GM23338 (cell line): ENCODE results near the gene ANO6. TPM values are rescaled to one million over a fixed set of nuclear protein-coding genes. Genes with fewer than 3 reads are reported as not detected.
A peak's percentile ranks its signal among the peaks of the same experiment; 100 is the strongest.

Experiments
- ATAC-seq: fragments of 200-7000 bp; cut with Tn5 transposase; 3 replicates; pipeline ENCODE4 v1.9.1; 2020
- DNase-seq: peaks from one replicate; pipeline ENCODE4 v3.0.0-alpha.2; 2015; ENCODE audit warnings: low spot score
- H2AFZ ChIP-seq: fragments of 200-600 bp; sonication (generic); 2 replicates; pipeline ENCODE4 v1.8.0; 2016; ENCODE audit warnings: antibody characterized with exemption, mild to moderate bottlenecking, moderate library complexity
- H3F3A ChIP-seq: fragments of 200-600 bp; sonication (generic); replicated peaks from 2 replicates; pipeline ENCODE4 v1.8.0; 2017; ENCODE audit warnings: antibody characterized with exemption, mixed run types, low read depth
- H3K27ac ChIP-seq: fragments of 200-600 bp; sonication (generic); 2 replicates; pipeline ENCODE4 v1.6.1; 2016; ENCODE audit warnings: low read depth
- H3K27me3 ChIP-seq: fragments of 200-600 bp; sonication (generic); 2 replicates; pipeline ENCODE4 v1.8.0; 2016; ENCODE audit warnings: mild to moderate bottlenecking, mixed run types, moderate library complexity; ENCODE audit not compliant: insufficient read depth
- H3K36me3 ChIP-seq: fragments of 200-600 bp; sonication (generic); 2 replicates; pipeline ENCODE4 v1.8.0; 2016; ENCODE audit warnings: mild to moderate bottlenecking; ENCODE audit not compliant: insufficient read depth
- H3K4me1 ChIP-seq: fragments of 200-600 bp; sonication (generic); 2 replicates; pipeline ENCODE4 v1.8.0; 2016; ENCODE audit warnings: mild to moderate bottlenecking, moderate library complexity; ENCODE audit not compliant: insufficient read depth
- H3K4me2 ChIP-seq: fragments of 200-600 bp; sonication (generic); 2 replicates; pipeline ENCODE4 v1.7.1; 2017; ENCODE audit warnings: mixed run types
- H3K4me3 ChIP-seq: fragments of 200-600 bp; sonication (generic); 2 replicates; pipeline ENCODE4 v1.6.1; 2016; ENCODE audit warnings: mixed run types
- H3K79me2 ChIP-seq: fragments of 200-600 bp; sonication (generic); replicated peaks from 2 replicates; pipeline ENCODE4 v1.8.0; 2017; ENCODE audit warnings: mild to moderate bottlenecking; ENCODE audit not compliant: insufficient read depth
- H3K9me2 ChIP-seq: fragments of 200-600 bp; sonication (generic); 2 replicates; pipeline ENCODE4 v1.8.0; 2017; ENCODE audit not compliant: insufficient read depth
- H4K20me1 ChIP-seq: fragments of 200-600 bp; sonication (generic); replicated peaks from 2 replicates; pipeline ENCODE4 v1.8.0; 2017; ENCODE audit warnings: mild to moderate bottlenecking; ENCODE audit not compliant: insufficient read depth
- H3K27ac Mint-ChIP-seq: 2 replicates; pipeline ENCODE4 v1.8.0; 2020; ENCODE audit warnings: inconsistent platforms, mild to moderate bottlenecking, moderate library complexity, mixed read lengths
- H3K27me3 Mint-ChIP-seq: 3 replicates; pipeline ENCODE4 v1.8.0; 2022; ENCODE audit warnings: low read depth, mild to moderate bottlenecking, moderate library complexity, mixed read lengths, inconsistent platforms; ENCODE audit not compliant: insufficient read depth, poor library complexity
- H3K36me3 Mint-ChIP-seq: 3 replicates; pipeline ENCODE4 v1.8.0; 2021; ENCODE audit warnings: low read depth, mild to moderate bottlenecking, inconsistent platforms, moderate library complexity, mixed read lengths
- H3K4me1 Mint-ChIP-seq: 3 replicates; pipeline ENCODE4 v1.8.0; 2020; ENCODE audit warnings: mild to moderate bottlenecking, inconsistent platforms, mixed read lengths
- H3K4me3 Mint-ChIP-seq: 3 replicates; pipeline ENCODE4 v1.8.0; 2021; ENCODE audit warnings: moderate library complexity, mild to moderate bottlenecking, inconsistent platforms, mixed read lengths
- H3K9me3 Mint-ChIP-seq: 3 replicates; pipeline ENCODE4 v1.8.0; 2020; ENCODE audit warnings: moderate library complexity, mild to moderate bottlenecking, inconsistent platforms, mixed read lengths
- CREB1 ChIP-seq: fragments of 250-450 bp; sonication (Bioruptor Pico); IDR thresholded peaks from 2 replicates; pipeline ENCODE4 v1.5.0; 2020; ENCODE audit warnings: low read depth, mild to moderate bottlenecking, moderate library complexity
- CTCF ChIP-seq, 2 experiments: fragments of 200-600 bp in 1 of 2; sonication (generic) in 1 of 2; conservative IDR thresholded peaks; 2 replicates each; pipeline versions ENCODE4 v1.5.1 to v1.6.1; 2016 to 2017; ENCODE audit warnings: antibody characterized with exemption in 2 of 2, low read depth in 2 of 2, mild to moderate bottlenecking in 2 of 2, moderate library complexity in 1 of 2
- ETS1 ChIP-seq: IDR thresholded peaks from 2 replicates; pipeline ENCODE4 v1.6.1; 2016; ENCODE audit warnings: antibody characterized with exemption
- EZH2 ChIP-seq: fragments of 200-600 bp; sonication (generic); IDR thresholded peaks from one replicate; pipeline ENCODE4 v1.8.0; 2017; ENCODE audit warnings: antibody characterized with exemption, mild to moderate bottlenecking, low read depth; ENCODE audit not compliant: unreplicated experiment
- JUNB ChIP-seq: IDR thresholded peaks from one replicate; pipeline ENCODE4 v1.6.1; 2016; ENCODE audit warnings: antibody characterized with exemption; ENCODE audit not compliant: unreplicated experiment
- NANOG ChIP-seq: IDR thresholded peaks from 2 replicates; pipeline ENCODE4 v1.6.1; 2016; ENCODE audit warnings: antibody characterized with exemption, borderline replicate concordance
- POLR2AphosphoS5 ChIP-seq: IDR thresholded peaks from 2 replicates; pipeline ENCODE4 v1.6.1; 2016; ENCODE audit warnings: antibody characterized with exemption, low read depth
- REST ChIP-seq: IDR thresholded peaks from one replicate; pipeline ENCODE4 v1.6.1; 2018; ENCODE audit warnings: antibody characterized with exemption; ENCODE audit not compliant: unreplicated experiment
- STAT1 ChIP-seq: IDR thresholded peaks from one replicate; pipeline ENCODE4 v1.6.1; 2016; ENCODE audit warnings: antibody characterized with exemption; ENCODE audit not compliant: unreplicated experiment
- ZNF114 ChIP-seq: fragments of 250-450 bp; sonication (Bioruptor Pico); IDR thresholded peaks from 2 replicates; pipeline ENCODE4 v1.5.0; 2020; ENCODE audit warnings: mild to moderate bottlenecking, moderate library complexity
- ZNF462 ChIP-seq: fragments of 250-450 bp; sonication (Bioruptor Pico); IDR thresholded peaks from 2 replicates; pipeline ENCODE4 v1.5.0; 2020; ENCODE audit warnings: mild to moderate bottlenecking, moderate library complexity
- polyA plus RNA-seq: library from polyadenylated mRNA; unstranded; fragments of >200 nt; fragmentation: Nextera tagmentation; extraction: Ambion mirVana; gene quantifications from 2 replicates; pipeline ENCODE4 v1.2.1, GENCODE V29; 2016
- total RNA-seq: library from RNA; depleted of rRNA; stranded (reverse); fragments of >200 nt; shearing (Covaris generic); gene quantifications from 2 replicates; pipeline ENCODE4 v1.2.3, GENCODE V29; 2014

Gene ANO6
- total and polyA plus RNA-seq, 2 experiments from 2014 or later = 21.1 to 48.9 TPM

- TF ChIP-seq REST (no peak), CREB1 (CRISPR knock-in tag) (no peak)
Observed at GRCh38 chr12:45298047-45298446, 82.2 kb downstream of the ANO6 start (continued).

- peaks cover 26% of the 10 kb centered on the region for H3K79me2 ChIP-seq
- no peak overlapping the region for H3K4me3 Mint-ChIP-seq
- 0 out of 2 replicates have a peak overlapping the region, but pooled peaks have one; percentile 40 for H3K27ac Mint-ChIP-seq
- no peaks in the 10 kb centered on the region for H3K27me3 ChIP-seq
- no peaks in the 10 kb centered on the region for H3F3A ChIP-seq
- H3K4me3 ChIP-seq = no peak overlapping the region
- no peak overlapping the region for H2AFZ ChIP-seq
- no peaks in the 10 kb centered on the region for H3K9me3 Mint-ChIP-seq
- H3K4me2 ChIP-seq = no peak overlapping the region
- no peaks in the 10 kb centered on the region for H3K36me3 ChIP-seq
- DNase-seq (no peak), ATAC-seq (no peak)
- peaks cover 11% of the 10 kb centered on the region; the same call in 2 of the 3 replicates for H3K4me1 Mint-ChIP-seq
- no peak overlapping the region for H3K27ac ChIP-seq
- no peaks in the 10 kb centered on the region for H3K4me1 ChIP-seq
- H3K36me3 Mint-ChIP-seq = no peaks in the 10 kb centered on the region
- peaks cover 2% of the 10 kb centered on the region for H3K27me3 Mint-ChIP-seq
- H4K20me1 ChIP-seq = no peaks in the 10 kb centered on the region; the same call in 1 of the 2 replicates
- no peaks in the 10 kb centered on the region for H3K9me2 ChIP-seq
- TF ChIP-seq STAT1 (no peak), EZH2 (no peak), ETS1 (no peak), ZNF114 (no peak), POLR2AphosphoS5 (no peak), ZNF462 (CRISPR knock-in tag) (no peak), JUNB (no peak), NANOG (no peak), CTCF (conservative IDR thresholded peaks at IDR 0.05; ENCODE audit: low read depth in 2 of 2) (no peak)
Observed at GRCh38 chr12:45298721-45299692, 83.1 kb downstream of the ANO6 start.
